K562 (cell line): Measurements from ENCODE around the gene PTH2. TPM values are rescaled to one million over a fixed set of nuclear protein-coding genes. Genes with fewer than 3 reads are reported as not detected.

Experiments used
- ATAC-seq: fragments of 200-7000 bp; cut with Tn5 transposase; 3 replicates; pipeline ENCODE4 v1.9.1; 2020; ENCODE audit warnings: moderate library complexity
- BruUV-seq: library from RNA; stranded (reverse); fragments of 400-500 nt; replicated peaks from 2 replicates; lab custom pipeline; 2021; lab: Mats Ljungman, UMichigan
- CTCF ChIA-PET: fragments of 300-600 bp; formaldehyde crosslinking; extraction: SDS; loops from one replicate; lab custom pipeline; 2021; ENCODE audit warnings: low intra/inter-chr PET ratio; lab: Yijun Ruan, JAX
- POLR2A ChIA-PET: fragments of 300-600, 350-650 bp; sonication (Branson Sonifier 250); formaldehyde crosslinking; extraction: SDS; loops from one replicate; lab custom pipeline; 2021; ENCODE audit warnings: antibody characterized with exemption, inconsistent platforms; lab: Yijun Ruan, JAX
- DNase-seq, 4 experiments: peaks; one replicate each; pipeline versions ENCODE4 v3.0.0 to v3.0.0-alpha.2; 2011 to 2018; ENCODE audit warnings: low spot score in 3 of 4, mixed read lengths in 3 of 4; ENCODE audit errors: extremely low read depth in 1 of 4
- FAIRE-seq: peaks from 2 replicates; lab custom pipeline; 2011; peaks lifted over from hg19 to GRCh38; lab: Jason Lieb, UNC
- H2AFZ ChIP-seq: 2 replicates; pipeline ENCODE4 v1.6.0; 2011; ENCODE audit warnings: low read depth, low read length, control low read depth, inconsistent platforms
- H3K27ac ChIP-seq: fragments of 200-600 bp; 3 replicates; pipeline ENCODE4 v1.8.0; 2011; ENCODE audit warnings: low read depth, mild to moderate bottlenecking, control low read depth, inconsistent platforms, low read length, moderate library complexity, mixed read lengths; ENCODE audit errors: extremely low read depth
- H3K27me3 ChIP-seq, 2 experiments: fragments of 300-600 bp in 1 of 2; 2 replicates in 1 of 2; 3 replicates in 1 of 2; pipeline versions ENCODE4 v1.6.0 to v1.8.0; 2011; ENCODE audit warnings: inconsistent platforms in 2 of 2, low read length in 2 of 2, mild to moderate bottlenecking in 1 of 2, mixed read lengths in 1 of 2, moderate library complexity in 1 of 2; ENCODE audit not compliant: control insufficient read depth in 2 of 2, insufficient read depth in 2 of 2
- H3K36me3 ChIP-seq: fragments of 300-600 bp; 3 replicates; pipeline ENCODE4 v1.8.0; 2011; ENCODE audit warnings: mild to moderate bottlenecking, low read length, inconsistent platforms; ENCODE audit not compliant: control insufficient read depth, insufficient read depth
- H3K4me1 ChIP-seq, 2 experiments: fragments of 200-600 bp in 1 of 2; replicated peaks in 1 of 2; 2 replicates in 1 of 2; 3 replicates in 1 of 2; pipeline versions ENCODE4 v1.5.1 to v1.8.0; 2011; ENCODE audit warnings: inconsistent platforms in 2 of 2, low read length in 2 of 2, mild to moderate bottlenecking in 1 of 2, mixed read lengths in 1 of 2, moderate library complexity in 1 of 2; ENCODE audit not compliant: control insufficient read depth in 2 of 2, insufficient read depth in 2 of 2
- H3K4me2 ChIP-seq: 2 replicates; pipeline ENCODE4 v1.6.1; 2011; ENCODE audit warnings: low read length, control low read depth, inconsistent platforms, mixed read lengths; ENCODE audit not compliant: insufficient read depth
- H3K4me3 ChIP-seq: fragments of 200-600 bp; sonication (generic), shearing (Covaris generic); 2 replicates; pipeline ENCODE4 v1.5.1; 2016; ENCODE audit warnings: control low read depth, inconsistent platforms
- H3K79me2 ChIP-seq: fragments of 200-600 bp; 3 replicates; pipeline ENCODE4 v1.8.0; 2011; ENCODE audit warnings: low read length, inconsistent platforms; ENCODE audit not compliant: control insufficient read depth, insufficient read depth
- H3K9ac ChIP-seq, 2 experiments: 2 replicates each; pipeline versions ENCODE4 v1.6.0 to v1.6.1; 2011; ENCODE audit warnings: low read depth in 2 of 2, low read length in 2 of 2, control low read depth in 1 of 2, inconsistent platforms in 1 of 2, mild to moderate bottlenecking in 1 of 2, mixed read lengths in 1 of 2; ENCODE audit not compliant: insufficient read depth in 1 of 2
- H3K9me1 ChIP-seq: one replicate; pipeline ENCODE4 v1.6.0; 2011; ENCODE audit warnings: inconsistent platforms, mild to moderate bottlenecking, low read length, moderate library complexity; ENCODE audit not compliant: control insufficient read depth, insufficient read depth
- H3K9me3 ChIP-seq: replicated peaks from 2 replicates; pipeline ENCODE4 v1.5.1; 2011; ENCODE audit warnings: low read depth, low read length, inconsistent platforms; ENCODE audit not compliant: control insufficient read depth, insufficient read depth
- H4K20me1 ChIP-seq: replicated peaks from 2 replicates; pipeline ENCODE4 v1.6.1; 2011; ENCODE audit warnings: low read length, inconsistent platforms, mixed read lengths; ENCODE audit not compliant: control insufficient read depth, insufficient read depth
- CHD4 ChIP-seq: fragments of 200-600 bp; sonication (generic); IDR thresholded peaks from 3 replicates; pipeline ENCODE4 v1.6.1; 2012; ENCODE audit warnings: low read depth, mild to moderate bottlenecking, mixed read lengths, low read length, inconsistent platforms; ENCODE audit not compliant: insufficient read depth, insufficient replicate concordance, poor library complexity, severe bottlenecking
- E2F8 ChIP-seq: fragments of 450-650 bp; IDR thresholded peaks from 2 replicates; pipeline ENCODE4 v1.7.1; 2018; ENCODE audit warnings: mild to moderate bottlenecking, low read depth; ENCODE audit not compliant: partially characterized antibody
- KHSRP ChIP-seq: fragments of 450-650 bp; IDR thresholded peaks from 2 replicates; pipeline ENCODE4 v1.6.1; 2017
- NFXL1 ChIP-seq: fragments of 450-650 bp; formaldehyde crosslinking; IDR thresholded peaks from 2 replicates; pipeline ENCODE4 v1.4.0; 2021; ENCODE audit warnings: mild to moderate bottlenecking
- PHF21A ChIP-seq: fragments of 450-650 bp; IDR thresholded peaks from 2 replicates; pipeline ENCODE4 v1.6.1; 2017; ENCODE audit warnings: low read depth, borderline replicate concordance
- SMAD1 ChIP-seq: fragments of 150-350 bp; IDR thresholded peaks from 2 replicates; pipeline ENCODE4 v1.6.1; 2014; ENCODE audit warnings: low read length, low read depth; ENCODE audit not compliant: partially characterized antibody
- TOE1 ChIP-seq, 2 experiments: fragments of 450-650 bp in 1 of 2; sonication (generic) in 1 of 2; formaldehyde crosslinking in 1 of 2; IDR thresholded peaks; 2 replicates each; pipeline versions ENCODE4 v1.7.1 to v1.8.0; 2016 to 2022; ENCODE audit warnings: borderline replicate concordance in 2 of 2, mild to moderate bottlenecking in 2 of 2, antibody characterized with exemption in 1 of 2, inconsistent platforms in 1 of 2, low read depth in 1 of 2, missing genetic modification reagents in 1 of 2, moderate library complexity in 1 of 2
- ZFP1 ChIP-seq: fragments of 450-650 bp; formaldehyde crosslinking; IDR thresholded peaks from 2 replicates; pipeline ENCODE4 v1.4.0; 2020; ENCODE audit warnings: mild to moderate bottlenecking, mixed read lengths
- ZNF592 ChIP-seq: fragments of 450-650 bp; IDR thresholded peaks from 2 replicates; pipeline ENCODE4 v1.6.1; 2017; ENCODE audit warnings: antibody characterized with exemption, mild to moderate bottlenecking
- WGBS: fragments of 100-300 bp; shearing (Covaris generic); methylation state at CpG from one replicate; pipeline ENCODE4 v1.1.6; 2016; ENCODE audit warnings: low coverage, mixed read lengths; ENCODE audit not compliant: insufficient coverage; ENCODE audit errors: missing lambda C conversion rate; 5-methylcytosine and 5-hydroxymethylcytosine counted together
- in situ Hi-C: fragments of 300-500 bp; cut with MboI; formaldehyde crosslinking; loops from 4 replicates; pipeline ENCODE4 v1.15.0; 2018; ENCODE audit warnings: inconsistent platforms, mixed read lengths
- intact Hi-C: fragments of 100-400 bp; cut with micrococcal nuclease; formaldehyde crosslinking; loops from 2 replicates; pipeline ENCODE4 v1.14.2; 2022
- polyA plus RNA-seq, 8 experiments: library from polyadenylated mRNA; depleted of rRNA in 4 of 8; stranded (reverse) in 5 of 8; unstranded in 3 of 8; fragments of >200 nt; fragmentation: Nextera tagmentation in 2 of 8; fragmentation: Illumina TruSeq in 1 of 8; extraction: Ambion mirVana in 2 of 8; extraction: Trizol in 1 of 8; gene quantifications; 2 replicates each; pipeline versions ENCODE4 v1.2.1 to v1.2.3, GENCODE V29; 2011 to 2014; ENCODE audit warnings: inconsistent platforms in 1 of 8, missing spikeins in 1 of 8
- total RNA-seq, 7 experiments: library from RNA; depleted of rRNA in 6 of 7; stranded (reverse); fragments of >200 nt in 6 of 7; fragmentation: Illumina TruSeq in 2 of 7; extraction: Trizol in 2 of 7; gene quantifications; 2 replicates each; pipeline versions ENCODE4 v1.2.1 to v1.2.3, GENCODE V29; 2011 to 2021; ENCODE audit warnings: low replicate concordance in 1 of 7
- TF ChIP-seq, protein P1 (sequence below): fragments of 150-350 bp; IDR thresholded peaks from 2 replicates; pipeline ENCODE4 v1.6.1; 2014; ENCODE audit warnings: low read depth, mild to moderate bottlenecking, low read length, borderline replicate concordance

The PTH2 gene
- total and polyA plus RNA-seq, 9 of the 15 experiments (the other 6 are each of a cell fraction or from before 2014, with no cell fraction given), result 1.3 TPM; not detected in 8

GRCh38 chr19:49419173-49419572 lies 4.1 kb downstream of the PTH2 start:
- H2AFZ ChIP-seq, result no peak overlapping the region
- H3K36me3 ChIP-seq, result no peaks in the 10 kb centered on the region
- ATAC-seq (no peak), DNase-seq (no peak), FAIRE-seq (no peak)
- H3K9me1 ChIP-seq, result no peaks in the 10 kb centered on the region
- H3K27ac ChIP-seq, result no peak overlapping the region
- no TSS peak for BruUV-seq
- no peak overlapping the region for H3K4me2 ChIP-seq
- ChIA-PET CTCF (no interaction called here), POLR2A (interaction anchor here (0.7 to 3.0 kb wide), 3 partner anchors 10 to 996 kb away, joined by 3 to 14 read pairs (median 4); no protein-coding TSS in a partner anchor)
- H3K79me2 ChIP-seq, result no peaks in the 10 kb centered on the region
- H3K9ac ChIP-seq, result no peak overlapping the region
- H4K20me1 ChIP-seq, result no peaks in the 10 kb centered on the region
- H3K9me3 ChIP-seq, result no peaks in the 10 kb centered on the region
- no peaks in the 10 kb centered on the region for H3K27me3 ChIP-seq
- WGBS, result 24% methylated on average over 2 of the region's 2 CpGs
- H3K4me1 ChIP-seq, result peaks cover 44 to 54% of the 10 kb centered on the region in 2 experiments
- in situ Hi-C loops (no loop called here), intact Hi-C loops (no loop called here)
- no peak overlapping the region for H3K4me3 ChIP-seq
- TF ChIP-seq ZFP1, result no peak
- TF ChIP-seq SMAD1, result no peak
- no peak for TF ChIP-seq E2F8
- no peak for TF ChIP-seq PHF21A
- TF ChIP-seq, protein P1, sequence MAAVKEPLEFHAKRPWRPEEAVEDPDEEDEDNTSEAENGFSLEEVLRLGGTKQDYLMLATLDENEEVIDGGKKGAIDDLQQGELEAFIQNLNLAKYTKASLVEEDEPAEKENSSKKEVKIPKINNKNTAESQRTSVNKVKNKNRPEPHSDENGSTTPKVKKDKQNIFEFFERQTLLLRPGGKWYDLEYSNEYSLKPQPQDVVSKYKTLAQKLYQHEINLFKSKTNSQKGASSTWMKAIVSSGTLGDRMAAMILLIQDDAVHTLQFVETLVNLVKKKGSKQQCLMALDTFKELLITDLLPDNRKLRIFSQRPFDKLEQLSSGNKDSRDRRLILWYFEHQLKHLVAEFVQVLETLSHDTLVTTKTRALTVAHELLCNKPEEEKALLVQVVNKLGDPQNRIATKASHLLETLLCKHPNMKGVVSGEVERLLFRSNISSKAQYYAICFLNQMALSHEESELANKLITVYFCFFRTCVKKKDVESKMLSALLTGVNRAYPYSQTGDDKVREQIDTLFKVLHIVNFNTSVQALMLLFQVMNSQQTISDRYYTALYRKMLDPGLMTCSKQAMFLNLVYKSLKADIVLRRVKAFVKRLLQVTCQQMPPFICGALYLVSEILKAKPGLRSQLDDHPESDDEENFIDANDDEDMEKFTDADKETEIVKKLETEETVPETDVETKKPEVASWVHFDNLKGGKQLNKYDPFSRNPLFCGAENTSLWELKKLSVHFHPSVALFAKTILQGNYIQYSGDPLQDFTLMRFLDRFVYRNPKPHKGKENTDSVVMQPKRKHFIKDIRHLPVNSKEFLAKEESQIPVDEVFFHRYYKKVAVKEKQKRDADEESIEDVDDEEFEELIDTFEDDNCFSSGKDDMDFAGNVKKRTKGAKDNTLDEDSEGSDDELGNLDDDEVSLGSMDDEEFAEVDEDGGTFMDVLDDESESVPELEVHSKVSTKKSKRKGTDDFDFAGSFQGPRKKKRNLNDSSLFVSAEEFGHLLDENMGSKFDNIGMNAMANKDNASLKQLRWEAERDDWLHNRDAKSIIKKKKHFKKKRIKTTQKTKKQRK, result no peak
- no peak for TF ChIP-seq KHSRP
- no peak for TF ChIP-seq NFXL1
- TF ChIP-seq ZNF592, result no peak
- TF ChIP-seq CHD4, result no peak
- TF ChIP-seq TOE1 (IDR thresholded peaks at IDR 0.05; ENCODE audit: borderline replicate concordance), result no peak
- no peak for TF ChIP-seq TOE1 (CRISPR knock-in tag; IDR thresholded peaks at IDR 0.05; ENCODE audit: borderline replicate concordance, low read depth)
